Measurements from ENCODE around the gene CGB5. TPM values are rescaled to one million over a fixed set of nuclear protein-coding genes. Genes with fewer than 3 reads are reported as not detected.
A peak's percentile ranks its signal among the peaks of the same experiment; 100 is the strongest.

The CGB5 gene
- total and polyA plus RNA-seq, 9 of the 15 experiments (the other 6 are each of a cell fraction or from before 2014, with no cell fraction given) = not detected

GRCh38 chr19:49004964-49005614, 38.6 kb upstream of the CGB5 start:
- 88% methylated on average over 7 of the region's 7 CpGs for whole genome bisulfite sequencing (ENCODE audit: insufficient coverage, low coverage, missing lambda C conversion rate)
- in situ Hi-C loops (cut with MboI) (no loop called here), intact Hi-C loops (cut with micrococcal nuclease) (no loop called here)
- DNase-seq (ENCODE audit: extremely low read depth in 1 of 4, low spot score in 3 of 4) (no peak), ATAC-seq (no peak), FAIRE-seq (no peak)
- TSS peak; percentile 27 for BruUV-seq (replicated peaks)
- Histone ChIP-seq H3K36me3 (ENCODE audit: control insufficient read depth, insufficient read depth, low read length) (peaks cover 77% of the 10 kb centered on the region), H3K9me3 (replicated peaks; ENCODE audit: control insufficient read depth, insufficient read depth, low read depth, low read length) (no peaks in the 10 kb centered on the region), H3K4me1 (replicated peaks in 1 of 2; ENCODE audit: control insufficient read depth in 2 of 2, insufficient read depth in 2 of 2, low read length in 2 of 2) (peaks cover 0 to 4% of the 10 kb centered on the region in 2 experiments; a peak in 1 of 5 replicates), H3K27ac (ENCODE audit: extremely low read depth, low read depth, low read length) (no peak overlapping the region), H3K4me3 (no peak overlapping the region), H3K27me3 (ENCODE audit: control insufficient read depth in 2 of 2, insufficient read depth in 2 of 2, low read length in 2 of 2) (no peaks in the 10 kb centered on the region), H4K20me1 (replicated peaks; ENCODE audit: control insufficient read depth, insufficient read depth, low read length) (no peaks in the 10 kb centered on the region), H3K79me2 (ENCODE audit: control insufficient read depth, insufficient read depth, low read length) (peaks cover under 1% of the 10 kb centered on the region; the same call in 1 of the 3 replicates), H2AFZ (ENCODE audit: low read depth, low read length) (no peak overlapping the region), H3K4me2 (ENCODE audit: insufficient read depth, low read length) (no peak overlapping the region), H3K9me1 (ENCODE audit: control insufficient read depth, insufficient read depth, low read length) (peaks cover 4% of the 10 kb centered on the region), H3K9ac (ENCODE audit: insufficient read depth in 1 of 2, low read depth in 2 of 2, low read length in 2 of 2) (no peak overlapping the region)
- CTCF ChIA-PET (ENCODE audit: low intra/inter-chr PET ratio) = no interaction called here
- POLR2A ChIA-PET = interaction anchor here (0.6 kb wide), 1 partner anchor 9 kb away, joined by 5 read pairs; no protein-coding TSS in a partner anchor
- no peak for TF ChIP-seq FOXP1 (CRISPR knock-in tag; IDR thresholded peaks at IDR 0.05)
- no peak for TF ChIP-seq GABPA (tag; conservative IDR thresholded peaks at IDR 0.05; ENCODE audit: low read depth)
- no peak for TF ChIP-seq ZC3H11A (IDR thresholded peaks at IDR 0.05; ENCODE audit: low read depth, low read length)
- TF ChIP-seq ATF6 (CRISPR knock-in tag; IDR thresholded peaks at IDR 0.05) = no peak
- no peak for TF ChIP-seq MXI1 (IDR thresholded peaks at IDR 0.05; ENCODE audit: low read depth, low read length)
- no peak for TF ChIP-seq ZNF282 (CRISPR knock-in tag; IDR thresholded peaks at IDR 0.05)
- no peak for TF ChIP-seq ZNF639 (CRISPR knock-in tag; conservative IDR thresholded peaks at IDR 0.05 in 1 of 2, IDR thresholded peaks at IDR 0.05 in 1 of 2)
- TF ChIP-seq ZBTB12 (CRISPR knock-in tag; IDR thresholded peaks at IDR 0.05) = no peak
- TF ChIP-seq ZBTB26 (CRISPR knock-in tag; IDR thresholded peaks at IDR 0.05) = no peak
- no peak for TF ChIP-seq CHAMP1 (IDR thresholded peaks at IDR 0.05)
- no peak for TF ChIP-seq CEBPB (tag; IDR thresholded peaks at IDR 0.05)
- TF ChIP-seq BMI1 (IDR thresholded peaks at IDR 0.05; ENCODE audit: low read length) = no peak
- TF ChIP-seq HDGF (IDR thresholded peaks at IDR 0.05) = no peak
- no peak for TF ChIP-seq SRF (CRISPR knock-in tag; IDR thresholded peaks at IDR 0.05)

Measured in K562 (cell line).